CD4-positive, alpha-beta T cell (primary cell): Measurements from ENCODE around the gene LARGE1. TPM values are rescaled to one million over a fixed set of nuclear protein-coding genes. Genes with fewer than 3 reads are reported as not detected.

Experiments
- ATAC-seq: fragments of 200-7000 bp; cut with Tn5 transposase; one replicate; pipeline ENCODE4 v1.10.0; 2022; ENCODE audit warnings: mild to moderate bottlenecking; ENCODE audit not compliant: poor library complexity
- CTCF ChIA-PET: fragments of 350-600 bp; sonication (Branson Sonifier 250); formaldehyde crosslinking; loops from one replicate; lab custom pipeline; 2021; ENCODE audit warnings: antibody characterized with exemption, inconsistent platforms; lab: Charles Lee
- POLR2A ChIA-PET: fragments of 350-600 bp; sonication (Branson Sonifier 250); formaldehyde crosslinking; loops from one replicate; lab custom pipeline; 2021; ENCODE audit warnings: antibody characterized with exemption, inconsistent platforms; lab: Charles Lee
- DNase-seq, 14 experiments: peaks; one replicate each; pipeline ENCODE4 v3.0.0-alpha.2; 2013 to 2020; ENCODE audit warnings: mixed read lengths in 2 of 14
- H3K27ac ChIP-seq, 2 donors: one replicate each; pipeline versions ENCODE4 v1.5.1 to v1.7.0; 2013; ENCODE audit warnings: low read length in 2 of 2, low read depth in 1 of 2, mild to moderate bottlenecking in 1 of 2
- H3K27me3 ChIP-seq, 2 experiments: 1 replicate in 1 of 2; 2 replicates in 1 of 2; pipeline versions ENCODE4 v1.6.1 to v1.7.0; 2013; ENCODE audit warnings: low read length in 2 of 2, control low read depth in 1 of 2, mild to moderate bottlenecking in 1 of 2, moderate library complexity in 1 of 2; ENCODE audit not compliant: insufficient read depth in 2 of 2, control insufficient read depth in 1 of 2
- H3K36me3 ChIP-seq: one replicate; pipeline ENCODE4 v1.6.1; 2013; ENCODE audit warnings: low read length, control low read depth; ENCODE audit not compliant: insufficient read depth
- H3K4me1 ChIP-seq: one replicate; pipeline ENCODE4 v1.6.1; 2013; ENCODE audit warnings: low read length, control low read depth; ENCODE audit not compliant: insufficient read depth
- H3K4me3 ChIP-seq: one replicate; pipeline ENCODE4 v1.5.1; 2013; ENCODE audit warnings: mild to moderate bottlenecking, low read length, moderate library complexity
- H3K9me3 ChIP-seq, 2 experiments: 1 replicate in 1 of 2; 2 replicates in 1 of 2; pipeline versions ENCODE4 v1.6.1 to v1.7.0; 2013; ENCODE audit warnings: low read length in 2 of 2, mild to moderate bottlenecking in 2 of 2, control low read depth in 1 of 2, moderate library complexity in 1 of 2; ENCODE audit not compliant: control insufficient read depth in 1 of 2, insufficient read depth in 1 of 2
- H3K27ac Mint-ChIP-seq: one replicate; pipeline ENCODE4 v1.8.0; 2020; ENCODE audit warnings: mixed read lengths
- H3K27me3 Mint-ChIP-seq: one replicate; pipeline ENCODE4 v1.8.0; 2021; ENCODE audit warnings: mixed read lengths
- H3K36me3 Mint-ChIP-seq: one replicate; pipeline ENCODE4 v1.8.0; 2021; ENCODE audit warnings: low read depth, mixed read lengths
- H3K4me1 Mint-ChIP-seq: one replicate; pipeline ENCODE4 v1.8.0; 2021; ENCODE audit warnings: low read depth, mixed read lengths
- H3K4me3 Mint-ChIP-seq: one replicate; pipeline ENCODE4 v1.8.0; 2020; ENCODE audit warnings: mild to moderate bottlenecking, mixed read lengths
- H3K9me3 Mint-ChIP-seq: one replicate; pipeline ENCODE4 v1.8.0; 2020; ENCODE audit warnings: mixed read lengths
- intact Hi-C, 2 experiments: fragments of 100-400 bp; cut with DNase I in 1 of 2; cut with micrococcal nuclease in 1 of 2; formaldehyde crosslinking; loops; one replicate each; pipeline versions ENCODE4 v1.15.1 to v1.9.0; 2023 to 2025; cut with DNase I, micrococcal nuclease
- total RNA-seq, 174 experiments: library from RNA in 2 of 174; stranded (reverse) in 2 of 174; gene quantifications; one replicate each; pipeline ENCODE4 v1.2.3 and lab custom pipeline; 2021 to 2026
- TF ChIP-seq, protein P1 (sequence below): fragments of 200-600 bp; IDR thresholded peaks from one replicate; pipeline ENCODE4 v1.8.0; 2022; ENCODE audit warnings: antibody characterized with exemption, mild to moderate bottlenecking

The LARGE1 gene
- total RNA-seq, 2 experiments from 2014 or later: 0.14 to 0.70 TPM

DNA sequence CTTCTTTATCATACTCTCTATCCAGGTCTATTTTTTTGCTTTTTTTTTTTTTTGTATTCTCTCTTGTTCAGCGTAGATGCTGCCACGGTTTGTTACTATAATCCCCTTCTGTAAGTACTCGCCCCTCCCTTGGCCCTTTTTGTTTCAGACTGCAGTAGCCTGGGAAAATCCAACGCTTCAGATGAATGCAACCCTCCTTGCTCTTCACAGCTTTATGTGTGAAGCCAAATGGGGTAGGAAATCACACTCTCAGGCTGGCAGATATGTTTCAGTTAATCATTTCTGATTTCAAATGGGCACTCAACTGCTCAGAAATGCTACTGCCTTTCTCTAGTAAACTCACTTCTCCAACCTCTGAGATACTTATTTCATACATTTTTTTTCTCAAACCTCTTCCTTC lies 149.1 kb downstream of the LARGE1 start:
- H3K9me3 ChIP-seq: peaks cover 0 to 4% of the 10 kb centered on the region in 2 experiments
- no peaks in the 10 kb centered on the region for H3K4me1 ChIP-seq
- no peak for ATAC-seq
- Mint-ChIP-seq H3K9me3 (peaks cover 2% of the 10 kb centered on the region), H3K4me3 (no peak overlapping the region), H3K36me3 (no peaks in the 10 kb centered on the region), H3K27me3 (no peaks in the 10 kb centered on the region), H3K4me1 (no peaks in the 10 kb centered on the region), H3K27ac (no peak overlapping the region)
- no peak for DNase-seq
- no peaks in the 10 kb centered on the region for H3K27me3 ChIP-seq
- CTCF ChIA-PET: no interaction called here
- no peak overlapping the region for H3K27ac ChIP-seq
- intact Hi-C loops: no loop called here
- POLR2A ChIA-PET: no interaction called here
- TF ChIP-seq, protein P1, sequence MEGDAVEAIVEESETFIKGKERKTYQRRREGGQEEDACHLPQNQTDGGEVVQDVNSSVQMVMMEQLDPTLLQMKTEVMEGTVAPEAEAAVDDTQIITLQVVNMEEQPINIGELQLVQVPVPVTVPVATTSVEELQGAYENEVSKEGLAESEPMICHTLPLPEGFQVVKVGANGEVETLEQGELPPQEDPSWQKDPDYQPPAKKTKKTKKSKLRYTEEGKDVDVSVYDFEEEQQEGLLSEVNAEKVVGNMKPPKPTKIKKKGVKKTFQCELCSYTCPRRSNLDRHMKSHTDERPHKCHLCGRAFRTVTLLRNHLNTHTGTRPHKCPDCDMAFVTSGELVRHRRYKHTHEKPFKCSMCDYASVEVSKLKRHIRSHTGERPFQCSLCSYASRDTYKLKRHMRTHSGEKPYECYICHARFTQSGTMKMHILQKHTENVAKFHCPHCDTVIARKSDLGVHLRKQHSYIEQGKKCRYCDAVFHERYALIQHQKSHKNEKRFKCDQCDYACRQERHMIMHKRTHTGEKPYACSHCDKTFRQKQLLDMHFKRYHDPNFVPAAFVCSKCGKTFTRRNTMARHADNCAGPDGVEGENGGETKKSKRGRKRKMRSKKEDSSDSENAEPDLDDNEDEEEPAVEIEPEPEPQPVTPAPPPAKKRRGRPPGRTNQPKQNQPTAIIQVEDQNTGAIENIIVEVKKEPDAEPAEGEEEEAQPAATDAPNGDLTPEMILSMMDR: no peak
- no peak overlapping the region for H3K4me3 ChIP-seq
- H3K36me3 ChIP-seq: no peaks in the 10 kb centered on the region

DNA sequence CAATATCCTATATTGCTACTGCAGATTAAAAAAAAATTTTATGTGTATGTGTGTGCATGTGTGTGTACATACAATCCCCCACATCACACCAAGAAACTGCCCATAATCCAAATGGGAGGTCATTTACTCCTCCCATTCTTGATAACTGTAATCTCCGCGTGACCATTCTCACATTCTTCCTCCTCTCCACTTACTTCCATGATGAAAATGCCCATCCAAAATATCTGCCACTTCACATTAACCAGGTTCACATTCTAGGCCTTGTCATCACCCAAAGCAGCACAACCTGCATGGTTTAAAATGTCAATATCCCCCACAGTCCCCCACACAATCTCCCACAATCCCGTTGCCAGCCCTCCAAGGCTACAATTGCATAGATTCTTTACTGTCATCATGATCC lies 149.6 kb downstream of the LARGE1 start:
- H3K4me3 ChIP-seq: no peak overlapping the region
- no peak overlapping the region for H3K27ac Mint-ChIP-seq
- ChIA-PET POLR2A (no interaction called here), CTCF (no interaction called here)
- DNase-seq: no peak
- no peak overlapping the region for H3K4me3 Mint-ChIP-seq
- no peaks in the 10 kb centered on the region for H3K36me3 ChIP-seq
- TF ChIP-seq, protein P1: no peak
- H3K36me3 Mint-ChIP-seq: no peaks in the 10 kb centered on the region
- no peak overlapping the region for H3K27ac ChIP-seq
- peaks cover 0 to 4% of the 10 kb centered on the region in 2 experiments for H3K9me3 ChIP-seq
- no peak for ATAC-seq
- H3K27me3 Mint-ChIP-seq: no peaks in the 10 kb centered on the region
- intact Hi-C loops: no loop called here
- H3K4me1 Mint-ChIP-seq: no peaks in the 10 kb centered on the region
- H3K27me3 ChIP-seq: no peaks in the 10 kb centered on the region
- no peaks in the 10 kb centered on the region for H3K4me1 ChIP-seq
- H3K9me3 Mint-ChIP-seq: peaks cover 2% of the 10 kb centered on the region

DNA sequence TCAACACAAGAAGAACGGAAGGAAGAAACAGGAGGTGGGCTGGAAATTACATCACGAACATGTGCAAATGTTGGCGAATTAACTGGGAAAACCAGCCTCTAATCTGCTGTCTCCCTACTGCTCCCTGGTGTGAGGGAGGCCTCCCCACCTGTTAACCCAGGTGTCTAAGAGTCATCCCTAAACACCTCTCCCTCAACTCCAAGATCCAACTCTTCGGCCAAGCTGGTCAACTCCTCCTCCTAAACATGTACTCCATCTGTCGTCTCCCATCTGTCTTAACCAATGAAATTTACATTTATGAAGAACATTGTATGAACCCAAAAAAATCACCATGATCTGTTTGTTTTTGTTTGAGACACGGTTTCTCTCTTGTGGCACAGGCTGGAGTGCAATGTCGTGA lies 154.2 kb downstream of the LARGE1 start:
- H3K27me3 Mint-ChIP-seq: no peaks in the 10 kb centered on the region
- no peak overlapping the region for H3K4me3 ChIP-seq
- no peak overlapping the region for H3K27ac Mint-ChIP-seq
- DNase-seq (no peak), ATAC-seq (no peak)
- H3K4me3 Mint-ChIP-seq: no peak overlapping the region
- H3K9me3 Mint-ChIP-seq: peaks cover 8% of the 10 kb centered on the region
- H3K9me3 ChIP-seq: peaks cover 0 to 5% of the 10 kb centered on the region in 2 experiments
- H3K4me1 Mint-ChIP-seq: no peaks in the 10 kb centered on the region
- TF ChIP-seq, protein P1: no peak
- CTCF ChIA-PET: no interaction called here
- POLR2A ChIA-PET: no interaction called here
- no peak overlapping the region for H3K27ac ChIP-seq
- H3K27me3 ChIP-seq: no peaks in the 10 kb centered on the region
- intact Hi-C loops: no loop called here
- H3K36me3 Mint-ChIP-seq: no peaks in the 10 kb centered on the region
- no peaks in the 10 kb centered on the region for H3K36me3 ChIP-seq
- no peaks in the 10 kb centered on the region for H3K4me1 ChIP-seq
